ENCODE results near the gene MYOD1. TPM values are rescaled to one million over a fixed set of nuclear protein-coding genes. Genes with fewer than 3 reads are reported as not detected.

Gene MYOD1
- total and polyA plus RNA-seq, 2 of the 13 experiments (the other 11 are each of a cell fraction or from before 2014, with no cell fraction given), result not detected

DNA sequence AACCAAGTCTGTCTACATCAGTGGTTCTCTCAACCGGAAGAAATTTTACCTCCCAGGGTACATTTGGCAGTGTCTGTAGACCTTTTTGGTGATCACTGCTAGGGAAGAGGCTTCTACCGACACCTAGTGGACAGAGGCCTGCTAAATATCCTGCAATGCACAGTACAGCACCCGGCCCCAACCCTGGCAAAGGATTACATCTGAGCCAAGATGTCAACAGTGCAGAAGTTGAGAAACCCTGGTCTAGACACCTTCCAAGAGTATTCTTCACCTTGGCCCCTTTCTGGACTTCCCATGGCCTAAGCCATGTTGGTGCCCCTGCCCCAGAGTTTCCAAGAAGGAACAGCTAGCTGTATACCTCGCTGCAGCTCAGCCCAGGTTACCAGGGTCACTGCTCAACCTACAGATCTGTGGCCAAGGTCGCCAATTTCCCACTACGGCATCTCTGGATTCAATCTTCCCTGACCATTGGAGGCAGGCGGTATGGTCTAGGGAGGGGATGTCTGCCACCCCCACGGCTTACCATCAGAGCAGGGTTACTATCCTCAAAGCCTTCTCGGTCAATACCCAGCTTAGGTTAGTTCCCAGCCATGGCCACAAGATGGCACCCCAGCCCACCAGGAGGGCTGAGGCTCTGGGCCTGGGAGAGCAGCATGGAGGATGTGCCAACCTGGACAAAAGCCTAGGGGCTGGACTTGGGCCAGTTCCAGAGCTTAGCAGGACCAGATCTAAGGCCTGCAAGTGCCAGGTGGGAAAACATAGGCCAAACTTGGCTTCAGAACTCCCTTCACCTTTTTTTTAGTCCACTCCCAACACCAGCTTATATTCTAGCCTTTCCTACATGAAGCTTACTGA, 11.5 kb downstream of the MYOD1 start (continued):
- TF ChIP-seq, protein P1, sequence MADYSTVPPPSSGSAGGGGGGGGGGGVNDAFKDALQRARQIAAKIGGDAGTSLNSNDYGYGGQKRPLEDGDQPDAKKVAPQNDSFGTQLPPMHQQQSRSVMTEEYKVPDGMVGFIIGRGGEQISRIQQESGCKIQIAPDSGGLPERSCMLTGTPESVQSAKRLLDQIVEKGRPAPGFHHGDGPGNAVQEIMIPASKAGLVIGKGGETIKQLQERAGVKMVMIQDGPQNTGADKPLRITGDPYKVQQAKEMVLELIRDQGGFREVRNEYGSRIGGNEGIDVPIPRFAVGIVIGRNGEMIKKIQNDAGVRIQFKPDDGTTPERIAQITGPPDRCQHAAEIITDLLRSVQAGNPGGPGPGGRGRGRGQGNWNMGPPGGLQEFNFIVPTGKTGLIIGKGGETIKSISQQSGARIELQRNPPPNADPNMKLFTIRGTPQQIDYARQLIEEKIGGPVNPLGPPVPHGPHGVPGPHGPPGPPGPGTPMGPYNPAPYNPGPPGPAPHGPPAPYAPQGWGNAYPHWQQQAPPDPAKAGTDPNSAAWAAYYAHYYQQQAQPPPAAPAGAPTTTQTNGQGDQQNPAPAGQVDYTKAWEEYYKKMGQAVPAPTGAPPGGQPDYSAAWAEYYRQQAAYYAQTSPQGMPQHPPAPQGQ (CRISPR knock-in tag; IDR thresholded peaks at IDR 0.05; ENCODE audit: borderline replicate concordance), result no peak
- TF ChIP-seq ZNF101 (CRISPR knock-in tag; IDR thresholded peaks at IDR 0.05; ENCODE audit: borderline replicate concordance, low read depth) (no peak), ZNF562 (CRISPR knock-in tag; IDR thresholded peaks at IDR 0.05; ENCODE audit: borderline replicate concordance) (no peak), TCF7 (IDR thresholded peaks at IDR 0.05; ENCODE audit: low read depth) (no peak), NKX3-1 (CRISPR knock-in tag; IDR thresholded peaks at IDR 0.05) (no peak), NAIF1 (CRISPR knock-in tag; IDR thresholded peaks at IDR 0.05; ENCODE audit: borderline replicate concordance) (no peak), ADNP (CRISPR knock-in tag; IDR thresholded peaks at IDR 0.05) (no peak), ZNF501 (CRISPR knock-in tag; IDR thresholded peaks at IDR 0.05) (peak; percentile 56; the same call in 1 of the 2 replicates), ZMYM4 (CRISPR knock-in tag; IDR thresholded peaks at IDR 0.05) (no peak), RXRA (CRISPR knock-in tag; IDR thresholded peaks at IDR 0.05) (no peak), ZNF30 (CRISPR knock-in tag; IDR thresholded peaks at IDR 0.05) (no peak), ZBTB8A (CRISPR knock-in tag; IDR thresholded peaks at IDR 0.05; ENCODE audit: borderline replicate concordance, low read depth) (no peak)
- TF ChIP-seq, protein P2, sequence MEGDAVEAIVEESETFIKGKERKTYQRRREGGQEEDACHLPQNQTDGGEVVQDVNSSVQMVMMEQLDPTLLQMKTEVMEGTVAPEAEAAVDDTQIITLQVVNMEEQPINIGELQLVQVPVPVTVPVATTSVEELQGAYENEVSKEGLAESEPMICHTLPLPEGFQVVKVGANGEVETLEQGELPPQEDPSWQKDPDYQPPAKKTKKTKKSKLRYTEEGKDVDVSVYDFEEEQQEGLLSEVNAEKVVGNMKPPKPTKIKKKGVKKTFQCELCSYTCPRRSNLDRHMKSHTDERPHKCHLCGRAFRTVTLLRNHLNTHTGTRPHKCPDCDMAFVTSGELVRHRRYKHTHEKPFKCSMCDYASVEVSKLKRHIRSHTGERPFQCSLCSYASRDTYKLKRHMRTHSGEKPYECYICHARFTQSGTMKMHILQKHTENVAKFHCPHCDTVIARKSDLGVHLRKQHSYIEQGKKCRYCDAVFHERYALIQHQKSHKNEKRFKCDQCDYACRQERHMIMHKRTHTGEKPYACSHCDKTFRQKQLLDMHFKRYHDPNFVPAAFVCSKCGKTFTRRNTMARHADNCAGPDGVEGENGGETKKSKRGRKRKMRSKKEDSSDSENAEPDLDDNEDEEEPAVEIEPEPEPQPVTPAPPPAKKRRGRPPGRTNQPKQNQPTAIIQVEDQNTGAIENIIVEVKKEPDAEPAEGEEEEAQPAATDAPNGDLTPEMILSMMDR (CRISPR knock-in tag; IDR thresholded peaks at IDR 0.05), result peak; percentile 95
- TF ChIP-seq, protein P3, sequence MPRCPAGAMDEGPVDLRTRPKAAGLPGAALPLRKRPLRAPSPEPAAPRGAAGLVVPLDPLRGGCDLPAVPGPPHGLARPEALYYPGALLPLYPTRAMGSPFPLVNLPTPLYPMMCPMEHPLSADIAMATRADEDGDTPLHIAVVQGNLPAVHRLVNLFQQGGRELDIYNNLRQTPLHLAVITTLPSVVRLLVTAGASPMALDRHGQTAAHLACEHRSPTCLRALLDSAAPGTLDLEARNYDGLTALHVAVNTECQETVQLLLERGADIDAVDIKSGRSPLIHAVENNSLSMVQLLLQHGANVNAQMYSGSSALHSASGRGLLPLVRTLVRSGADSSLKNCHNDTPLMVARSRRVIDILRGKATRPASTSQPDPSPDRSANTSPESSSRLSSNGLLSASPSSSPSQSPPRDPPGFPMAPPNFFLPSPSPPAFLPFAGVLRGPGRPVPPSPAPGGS (CRISPR knock-in tag; IDR thresholded peaks at IDR 0.05), result 0 out of 2 replicates have a peak, but pooled peaks have one; percentile 16
